ENCODE measurements around the gene MXI1.

DNA sequence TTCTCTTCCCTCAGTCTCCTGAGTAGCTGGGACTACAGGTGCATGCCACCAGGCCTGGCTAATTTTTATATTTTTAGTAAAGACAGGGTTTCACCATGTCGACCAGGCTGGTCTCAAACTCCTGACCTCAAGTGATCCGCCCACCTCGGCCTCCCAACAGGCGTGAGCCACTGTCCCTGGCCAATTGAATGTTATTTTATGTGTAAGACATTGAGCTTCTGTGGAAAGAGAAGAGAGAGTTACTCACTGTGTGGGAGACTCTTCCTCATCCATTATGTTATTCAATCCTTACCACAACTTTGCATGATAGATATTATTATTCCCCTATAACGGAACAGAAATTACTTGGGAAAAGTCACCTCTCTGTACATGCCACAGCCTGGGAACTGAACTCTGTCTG lies 32.6 kb upstream of the MXI1 start:
- TF ChIP-seq POLR2A (IDR thresholded peaks at IDR 0.05) (no peak), POLR2AphosphoS5 (IDR thresholded peaks at IDR 0.05) (no peak)
